Neural cell (in vitro differentiated cells): ENCODE data around the gene PLCB4. TPM values are rescaled to one million over a fixed set of nuclear protein-coding genes. Genes with fewer than 3 reads are reported as not detected.

Experiments used
- H2AFZ ChIP-seq: fragments of 200-600, 300-800 bp; sonication (generic), shearing (Covaris generic); 2 replicates; pipeline ENCODE4 v1.6.0; 2014; ENCODE audit warnings: low read depth, mild to moderate bottlenecking, antibody characterized with exemption, low read length, moderate library complexity
- H3F3A ChIP-seq: fragments of 200-600 bp; shearing (Covaris generic); 2 replicates; pipeline ENCODE4 v1.6.1; 2016; ENCODE audit warnings: mild to moderate bottlenecking, moderate library complexity, mixed read lengths, antibody characterized with exemption, low read length; ENCODE audit not compliant: insufficient read depth, poor library complexity, severe bottlenecking
- H3K27ac ChIP-seq: fragments of 200-600, 300-800 bp; sonication (generic), shearing (Covaris generic); 2 replicates; pipeline ENCODE4 v1.5.1; 2014; ENCODE audit warnings: mild to moderate bottlenecking, low read length, moderate library complexity
- H3K27me3 ChIP-seq: fragments of 300-800, 200-600 bp; sonication (generic), shearing (Covaris generic); 2 replicates; pipeline ENCODE4 v1.6.0; 2014; ENCODE audit warnings: mild to moderate bottlenecking, low read depth, low read length, moderate library complexity; ENCODE audit not compliant: insufficient read depth
- H3K36me3 ChIP-seq: fragments of 300-800, 200-600 bp; sonication (generic), shearing (Covaris generic); 2 replicates; pipeline ENCODE4 v1.5.1; 2014; ENCODE audit warnings: mild to moderate bottlenecking, antibody characterized with exemption, low read length, moderate library complexity; ENCODE audit not compliant: insufficient read depth
- H3K4me2 ChIP-seq: fragments of 300-800, 200-600 bp; sonication (generic), shearing (Covaris generic); 2 replicates; pipeline ENCODE4 v1.6.0; 2014; ENCODE audit warnings: mild to moderate bottlenecking, low read length
- H3K4me3 ChIP-seq: fragments of 300-800, 200-600 bp; sonication (generic), shearing (Covaris generic); 2 replicates; pipeline ENCODE4 v1.5.1; 2014; ENCODE audit warnings: mild to moderate bottlenecking, low read length, moderate library complexity
- H3K79me2 ChIP-seq: fragments of 200-600 bp; shearing (Covaris generic); replicated peaks from 2 replicates; pipeline ENCODE4 v1.6.0; 2014; ENCODE audit warnings: mild to moderate bottlenecking, low read length, moderate library complexity; ENCODE audit not compliant: insufficient read depth
- H3K9ac ChIP-seq: fragments of 300-800, 200-600 bp; sonication (generic), shearing (Covaris generic); 2 replicates; pipeline ENCODE4 v1.6.1; 2016; ENCODE audit warnings: mild to moderate bottlenecking, low read length, mixed read lengths
- H3K9me2 ChIP-seq: fragments of 200-600 bp; shearing (Covaris generic); 2 replicates; pipeline ENCODE4 v1.6.1; 2016; ENCODE audit warnings: mild to moderate bottlenecking, low read length, mixed read lengths; ENCODE audit not compliant: insufficient read depth
- H3K9me3 ChIP-seq: fragments of 200-600, 300-800 bp; sonication (generic), shearing (Covaris generic); 2 replicates; pipeline ENCODE4 v1.6.1; 2016; ENCODE audit warnings: mild to moderate bottlenecking, mixed run types, low read length, moderate library complexity, mixed read lengths
- H4K20me1 ChIP-seq: fragments of 200-600 bp; shearing (Covaris generic); 2 replicates; pipeline ENCODE4 v1.6.1; 2016; ENCODE audit warnings: mild to moderate bottlenecking, mixed run types; ENCODE audit not compliant: insufficient read depth
- EP300 ChIP-seq: fragments of 450-650 bp; conservative IDR thresholded peaks from 2 replicates; pipeline ENCODE4 v1.6.1; 2014; ENCODE audit warnings: antibody characterized with exemption, mild to moderate bottlenecking, moderate library complexity; ENCODE audit not compliant: poor library complexity, severe bottlenecking
- EZH2 ChIP-seq: fragments of 200-600, 300-800 bp; shearing (Covaris generic), sonication (generic); IDR thresholded peaks from 2 replicates; pipeline ENCODE4 v1.6.1; 2014; ENCODE audit warnings: antibody characterized with exemption, low read length, borderline replicate concordance, mild to moderate bottlenecking; ENCODE audit not compliant: insufficient read depth, poor library complexity, severe bottlenecking
- MXI1 ChIP-seq: fragments of 450-650 bp; conservative IDR thresholded peaks from 2 replicates; pipeline ENCODE4 v1.6.1; 2014; ENCODE audit warnings: antibody characterized with exemption, mild to moderate bottlenecking; ENCODE audit not compliant: poor library complexity, severe bottlenecking
- POLR2AphosphoS5 ChIP-seq: IDR thresholded peaks from 2 replicates; pipeline ENCODE4 v1.6.1; 2012
- RAD21 ChIP-seq: fragments of 450-650 bp; conservative IDR thresholded peaks from 2 replicates; pipeline ENCODE4 v1.6.1; 2014; ENCODE audit warnings: antibody characterized with exemption, mild to moderate bottlenecking, moderate library complexity
- SMC3 ChIP-seq: fragments of 450-650 bp; conservative IDR thresholded peaks from 2 replicates; pipeline ENCODE4 v1.6.1; 2014; ENCODE audit warnings: antibody characterized with exemption, mild to moderate bottlenecking, moderate library complexity; ENCODE audit not compliant: poor library complexity
- TAF1 ChIP-seq: IDR thresholded peaks from 2 replicates; pipeline ENCODE4 v1.6.1; 2012; ENCODE audit warnings: low read depth
- polyA plus RNA-seq: library from polyadenylated mRNA; depleted of rRNA; stranded (reverse); fragments of >200 nt; gene quantifications from 2 replicates; pipeline ENCODE4 v1.2.3, GENCODE V29; 2014
- TF ChIP-seq, protein P1 (sequence below): fragments of 450-650 bp; IDR thresholded peaks from 2 replicates; pipeline ENCODE4 v1.5.1; 2014; ENCODE audit warnings: antibody characterized with exemption, mild to moderate bottlenecking, moderate library complexity; ENCODE audit not compliant: poor library complexity, severe bottlenecking
- TF ChIP-seq, protein P2 (sequence below): IDR thresholded peaks from 2 replicates; pipeline ENCODE4 v1.6.1; 2012; ENCODE audit warnings: borderline replicate concordance

Gene PLCB4
- polyA plus RNA-seq, 1 donor from 2014 or later = 13.1 TPM

DNA sequence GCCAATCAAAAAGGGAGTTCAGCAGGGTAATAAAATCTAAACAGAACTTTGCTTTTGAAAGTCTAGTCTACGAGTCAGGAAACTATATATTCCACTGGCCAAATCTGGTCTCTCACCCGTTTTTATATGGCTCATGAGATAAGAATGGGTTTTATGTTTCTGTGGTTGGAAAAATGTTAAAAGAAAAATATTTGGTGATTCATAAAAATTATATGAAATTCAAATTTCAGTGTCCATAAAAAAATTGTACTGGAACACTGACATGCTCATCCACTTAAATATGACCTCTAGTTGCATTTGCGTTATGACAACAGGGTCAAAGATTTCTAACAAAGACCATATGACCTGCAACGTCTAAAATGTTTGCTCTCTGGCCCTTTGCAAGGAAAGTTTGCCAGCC, 423.2 kb downstream of the PLCB4 start:
- Histone ChIP-seq H3K27me3 (no peaks in the 10 kb centered on the region), H3K9me3 (no peaks in the 10 kb centered on the region), H3K27ac (peak overlapping the region; percentile 88), H4K20me1 (no peaks in the 10 kb centered on the region), H3K4me3 (no peak overlapping the region), H3K9me2 (no peaks in the 10 kb centered on the region), H2AFZ (no peak overlapping the region), H3K9ac (peak overlapping the region; percentile 30), H3K4me2 (no peak overlapping the region), H3K79me2 (no peaks in the 10 kb centered on the region), H3F3A (no peaks in the 10 kb centered on the region), H3K36me3 (no peaks in the 10 kb centered on the region)
- TF ChIP-seq, protein P1, sequence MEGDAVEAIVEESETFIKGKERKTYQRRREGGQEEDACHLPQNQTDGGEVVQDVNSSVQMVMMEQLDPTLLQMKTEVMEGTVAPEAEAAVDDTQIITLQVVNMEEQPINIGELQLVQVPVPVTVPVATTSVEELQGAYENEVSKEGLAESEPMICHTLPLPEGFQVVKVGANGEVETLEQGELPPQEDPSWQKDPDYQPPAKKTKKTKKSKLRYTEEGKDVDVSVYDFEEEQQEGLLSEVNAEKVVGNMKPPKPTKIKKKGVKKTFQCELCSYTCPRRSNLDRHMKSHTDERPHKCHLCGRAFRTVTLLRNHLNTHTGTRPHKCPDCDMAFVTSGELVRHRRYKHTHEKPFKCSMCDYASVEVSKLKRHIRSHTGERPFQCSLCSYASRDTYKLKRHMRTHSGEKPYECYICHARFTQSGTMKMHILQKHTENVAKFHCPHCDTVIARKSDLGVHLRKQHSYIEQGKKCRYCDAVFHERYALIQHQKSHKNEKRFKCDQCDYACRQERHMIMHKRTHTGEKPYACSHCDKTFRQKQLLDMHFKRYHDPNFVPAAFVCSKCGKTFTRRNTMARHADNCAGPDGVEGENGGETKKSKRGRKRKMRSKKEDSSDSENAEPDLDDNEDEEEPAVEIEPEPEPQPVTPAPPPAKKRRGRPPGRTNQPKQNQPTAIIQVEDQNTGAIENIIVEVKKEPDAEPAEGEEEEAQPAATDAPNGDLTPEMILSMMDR = no peak
- no peak for TF ChIP-seq TAF1
- TF ChIP-seq POLR2AphosphoS5 = no peak
- no peak for TF ChIP-seq RAD21
- TF ChIP-seq, protein P2, sequence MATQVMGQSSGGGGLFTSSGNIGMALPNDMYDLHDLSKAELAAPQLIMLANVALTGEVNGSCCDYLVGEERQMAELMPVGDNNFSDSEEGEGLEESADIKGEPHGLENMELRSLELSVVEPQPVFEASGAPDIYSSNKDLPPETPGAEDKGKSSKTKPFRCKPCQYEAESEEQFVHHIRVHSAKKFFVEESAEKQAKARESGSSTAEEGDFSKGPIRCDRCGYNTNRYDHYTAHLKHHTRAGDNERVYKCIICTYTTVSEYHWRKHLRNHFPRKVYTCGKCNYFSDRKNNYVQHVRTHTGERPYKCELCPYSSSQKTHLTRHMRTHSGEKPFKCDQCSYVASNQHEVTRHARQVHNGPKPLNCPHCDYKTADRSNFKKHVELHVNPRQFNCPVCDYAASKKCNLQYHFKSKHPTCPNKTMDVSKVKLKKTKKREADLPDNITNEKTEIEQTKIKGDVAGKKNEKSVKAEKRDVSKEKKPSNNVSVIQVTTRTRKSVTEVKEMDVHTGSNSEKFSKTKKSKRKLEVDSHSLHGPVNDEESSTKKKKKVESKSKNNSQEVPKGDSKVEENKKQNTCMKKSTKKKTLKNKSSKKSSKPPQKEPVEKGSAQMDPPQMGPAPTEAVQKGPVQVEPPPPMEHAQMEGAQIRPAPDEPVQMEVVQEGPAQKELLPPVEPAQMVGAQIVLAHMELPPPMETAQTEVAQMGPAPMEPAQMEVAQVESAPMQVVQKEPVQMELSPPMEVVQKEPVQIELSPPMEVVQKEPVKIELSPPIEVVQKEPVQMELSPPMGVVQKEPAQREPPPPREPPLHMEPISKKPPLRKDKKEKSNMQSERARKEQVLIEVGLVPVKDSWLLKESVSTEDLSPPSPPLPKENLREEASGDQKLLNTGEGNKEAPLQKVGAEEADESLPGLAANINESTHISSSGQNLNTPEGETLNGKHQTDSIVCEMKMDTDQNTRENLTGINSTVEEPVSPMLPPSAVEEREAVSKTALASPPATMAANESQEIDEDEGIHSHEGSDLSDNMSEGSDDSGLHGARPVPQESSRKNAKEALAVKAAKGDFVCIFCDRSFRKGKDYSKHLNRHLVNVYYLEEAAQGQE = no peak
- no peak for TF ChIP-seq SMC3
- no peak for TF ChIP-seq EP300
- TF ChIP-seq MXI1 = no peak

DNA sequence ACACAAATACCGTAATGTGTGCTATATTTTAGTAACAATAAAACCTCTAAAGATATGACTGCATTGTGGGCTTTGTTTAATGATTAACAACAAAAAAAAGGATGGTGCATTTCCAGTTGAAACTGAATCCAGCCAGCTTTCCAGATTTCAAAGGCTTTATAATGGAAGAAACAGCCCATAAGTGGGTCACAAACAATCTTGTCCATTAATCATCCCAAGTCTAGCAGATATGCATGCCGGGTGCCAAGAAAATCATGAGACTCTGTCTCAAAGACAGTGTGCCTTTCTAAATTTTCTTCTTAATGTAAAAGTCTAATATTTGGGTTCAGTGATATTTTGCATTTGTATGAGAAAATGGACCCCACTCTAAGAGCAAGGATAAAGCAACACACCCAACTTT, 424.9 kb downstream of the PLCB4 start:
- TF ChIP-seq RAD21 = no peak
- no peak for TF ChIP-seq MXI1
- TF ChIP-seq EP300 = no peak
- no peak for TF ChIP-seq TAF1
- TF ChIP-seq POLR2AphosphoS5 = no peak
- TF ChIP-seq, protein P2 = no peak
- TF ChIP-seq, protein P1 = no peak
- TF ChIP-seq SMC3 = no peak
- TF ChIP-seq EZH2 = no peak
- H3K4me3 ChIP-seq = no peak overlapping the region
- no peak overlapping the region for H2AFZ ChIP-seq
- no peaks in the 10 kb centered on the region for H3K9me2 ChIP-seq
- no peak overlapping the region for H3K9ac ChIP-seq
- H3K79me2 ChIP-seq = no peaks in the 10 kb centered on the region
- H3K27ac ChIP-seq = no peak overlapping the region
- H3K36me3 ChIP-seq = no peaks in the 10 kb centered on the region
- no peaks in the 10 kb centered on the region for H3F3A ChIP-seq
- H4K20me1 ChIP-seq = no peaks in the 10 kb centered on the region
- H3K4me2 ChIP-seq = no peak overlapping the region
- H3K9me3 ChIP-seq = no peaks in the 10 kb centered on the region
- H3K27me3 ChIP-seq = no peaks in the 10 kb centered on the region
